ENCODE results near the gene TIPRL. TPM values are rescaled to one million over a fixed set of nuclear protein-coding genes. Genes with fewer than 3 reads are reported as not detected.

The TIPRL gene
- total RNA-seq, 1 donor from 2014 or later = 23.8 TPM

GRCh38 chr1:168224991-168225390, 46.2 kb downstream of the TIPRL start:
- no peak for DNase-seq (ENCODE audit: low read depth)
- no peak for TF ChIP-seq CTCF (conservative IDR thresholded peaks at IDR 0.05; ENCODE audit: low read depth, low read length)
- H3K4me3 ChIP-seq (ENCODE audit: low read depth, low read length) = peak overlapping the region; percentile 85

- no peak for TF ChIP-seq CTCF (conservative IDR thresholded peaks at IDR 0.05; ENCODE audit: low read depth, low read length)
- peak within 1 kb of the TSS; percentile 85 for H3K4me3 ChIP-seq (ENCODE audit: low read depth, low read length)
- no peak for DNase-seq (ENCODE audit: low read depth)
Measured at GRCh38 chr1:168225476-168226190, 46.9 kb downstream of the TIPRL start, which contains the start of gene SFT2D2. TSS of gene SFT2D2 (plus strand) at chr1:168226004. CDS start at chr1:168226080, 76 bp downstream.

GRCh38 chr1:168227620-168228019, 48.9 kb downstream of the TIPRL start:
- peak overlapping the region; percentile 85 for H3K4me3 ChIP-seq (ENCODE audit: low read depth, low read length)
- no peak for DNase-seq (ENCODE audit: low read depth)
- TF ChIP-seq CTCF (conservative IDR thresholded peaks at IDR 0.05; ENCODE audit: low read depth, low read length) = no peak

- DNase-seq (ENCODE audit: low read depth) = no peak
- TF ChIP-seq CTCF (conservative IDR thresholded peaks at IDR 0.05; ENCODE audit: low read depth, low read length) = no peak
Measured at GRCh38 chr1:168229893-168230292, 51.1 kb downstream of the TIPRL start.

GRCh38 chr1:168230709-168231108, 51.9 kb downstream of the TIPRL start:
- peak; percentile 80 for DNase-seq (ENCODE audit: low read depth)

More at GRCh38 chr1:168229893-168230292, 51.1 kb downstream of the TIPRL start:
- no peak overlapping the region for H3K4me3 ChIP-seq (ENCODE audit: low read depth, low read length)

GRCh38 chr1:168234846-168235547, 56.2 kb downstream of the TIPRL start:
- DNase-seq (ENCODE audit: low read depth) = no peak

More at GRCh38 chr1:168230709-168231108, 51.9 kb downstream of the TIPRL start:
- no peak overlapping the region for H3K4me3 ChIP-seq (ENCODE audit: low read depth, low read length)
- TF ChIP-seq CTCF (conservative IDR thresholded peaks at IDR 0.05; ENCODE audit: low read depth, low read length) = no peak

More at GRCh38 chr1:168234846-168235547, 56.2 kb downstream of the TIPRL start:
- no peak overlapping the region for H3K4me3 ChIP-seq (ENCODE audit: low read depth, low read length)
- peak; percentile 84 for TF ChIP-seq CTCF (conservative IDR thresholded peaks at IDR 0.05; ENCODE audit: low read depth, low read length)

Measured in epithelial cell of proximal tubule (primary cell).